GM18499 (cell line): ENCODE results near the gene ONECUT1.
"Not testable (repeated sequence)": the region's sequence is repeated elsewhere in the genome, so short reads cannot be mapped to it uniquely, and the experiment has no call there.

ENCODE experiments used
- ATAC-seq: cut with Tn5 transposase; IDR thresholded peaks from one replicate; pipeline ENCODE4 v1.9.1; 2021; ENCODE audit warnings: moderate number of reproducible peaks; ENCODE audit not compliant: insufficient read depth, unreplicated experiment

ONECUT1 gene

GRCh38 chr15:52790169-52790708, at the start of gene ONECUT1:
Gene ONECUT1 (minus strand): TSS chr15:52790336. CDS start chr15:52789884, 452 bp downstream.
- no peak for ATAC-seq

- ATAC-seq: no peak
Measured at GRCh38 chr15:52834379-52834778, 44.2 kb upstream of the ONECUT1 start.

GRCh38 chr15:52824169-52824942, 34.2 kb upstream of the ONECUT1 start:
- not testable (repeated sequence) for ATAC-seq

GRCh38 chr15:52822475-52822874, 32.3 kb upstream of the ONECUT1 start:
- ATAC-seq: no peak

- ATAC-seq: no peak
Measured at GRCh38 chr15:52819253-52819652, 29.1 kb upstream of the ONECUT1 start.

- ATAC-seq: not testable (repeated sequence)
Measured at GRCh38 chr15:52815899-52816298, 25.8 kb upstream of the ONECUT1 start.

GRCh38 chr15:52808996-52809395, 18.9 kb upstream of the ONECUT1 start:
- no peak for ATAC-seq

- no peak for ATAC-seq
Measured at GRCh38 chr15:52808441-52808840, 18.3 kb upstream of the ONECUT1 start.

- ATAC-seq: no peak
Measured at GRCh38 chr15:52806284-52806655, 16.1 kb upstream of the ONECUT1 start.

- no peak for ATAC-seq
Measured at GRCh38 chr15:52805351-52806283, 15.5 kb upstream of the ONECUT1 start.

GRCh38 chr15:52804526-52805081, 14.5 kb upstream of the ONECUT1 start:
- ATAC-seq: no peak

- no peak for ATAC-seq
Measured at GRCh38 chr15:52803467-52804306, 13.6 kb upstream of the ONECUT1 start.

- ATAC-seq: no peak
Measured at GRCh38 chr15:52803108-52803466, 13.0 kb upstream of the ONECUT1 start.

- no peak for ATAC-seq
Measured at GRCh38 chr15:52802110-52802509, 12.0 kb upstream of the ONECUT1 start.

GRCh38 chr15:52801748-52802085, 11.6 kb upstream of the ONECUT1 start:
- ATAC-seq: no peak

- no peak for ATAC-seq
Measured at GRCh38 chr15:52800828-52801747, 11.0 kb upstream of the ONECUT1 start.

- ATAC-seq: no peak
Measured at GRCh38 chr15:52799145-52799811, 9.1 kb upstream of the ONECUT1 start.

GRCh38 chr15:52798529-52799101, 8.5 kb upstream of the ONECUT1 start:
- ATAC-seq: no peak
